HG03432 (cell line): ENCODE data around the gene ASB18.

ENCODE experiments used
- ATAC-seq: cut with Tn5 transposase; IDR thresholded peaks from one replicate; pipeline ENCODE4 v1.9.1; 2021; ENCODE audit warnings: mild to moderate bottlenecking, moderate library complexity; ENCODE audit not compliant: unreplicated experiment

ASB18 gene

DNA sequence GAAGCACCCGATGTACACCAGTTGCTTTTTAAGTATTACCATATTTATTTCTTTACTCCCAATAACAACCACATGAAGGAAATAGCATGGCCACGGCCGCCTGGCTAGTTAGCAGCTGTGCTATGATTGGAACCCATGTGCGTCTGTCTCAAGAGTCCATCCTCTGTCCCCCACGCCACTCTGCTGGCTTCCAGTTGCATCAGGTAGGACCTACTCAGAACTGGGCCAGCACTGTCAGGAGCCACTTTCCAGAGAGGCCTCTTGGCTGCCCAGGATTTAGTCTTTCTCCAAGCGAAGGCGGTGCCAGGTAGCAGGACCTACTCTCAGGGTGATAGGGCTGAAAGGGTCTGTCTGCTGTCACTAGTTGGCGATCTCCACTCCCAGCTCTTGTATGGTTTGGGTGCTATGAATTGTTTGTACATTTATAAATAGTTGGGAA, 22.1 kb downstream of the ASB18 start:
- no peak for ATAC-seq

DNA sequence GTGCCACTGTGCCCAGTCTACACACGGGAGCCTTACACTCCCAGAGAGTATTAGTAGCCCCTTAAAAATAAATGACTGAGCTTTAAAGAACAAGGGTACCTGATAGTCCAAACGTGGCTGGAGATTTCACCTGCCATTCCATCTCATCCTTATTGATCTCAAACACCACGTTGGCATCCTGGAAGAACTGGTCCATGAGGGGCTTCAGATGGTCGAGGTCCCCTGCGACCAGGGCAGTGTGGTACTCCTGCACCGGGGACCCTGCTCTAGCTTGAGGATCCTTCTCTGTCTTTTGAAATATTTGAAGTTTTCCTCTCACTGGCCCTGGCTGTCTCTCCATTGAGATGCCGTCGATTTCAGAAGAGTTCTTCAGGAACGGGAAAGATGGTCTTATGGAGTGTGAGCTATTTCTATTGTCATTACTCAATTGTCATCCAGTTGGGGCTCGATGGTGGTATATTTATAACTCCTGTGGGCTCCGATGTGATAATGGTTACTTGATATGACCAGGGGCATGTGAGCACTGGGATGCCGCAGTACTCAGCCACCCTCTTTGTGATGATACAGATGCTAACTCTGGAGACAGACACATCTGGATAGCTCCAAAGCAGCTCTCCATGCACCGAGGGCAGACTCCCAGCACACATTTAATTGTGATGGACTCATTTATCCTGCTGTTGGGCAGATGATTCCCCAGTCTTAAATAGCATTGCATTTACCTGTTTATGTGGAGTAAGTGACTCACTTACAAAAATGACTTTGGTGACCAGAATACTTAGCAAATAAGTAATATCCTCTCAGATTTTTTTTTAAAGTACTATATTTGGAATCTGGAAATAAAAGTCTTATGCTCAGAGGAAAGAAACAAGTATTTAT, 22.8 kb downstream of the ASB18 start:
- ATAC-seq = no peak

DNA sequence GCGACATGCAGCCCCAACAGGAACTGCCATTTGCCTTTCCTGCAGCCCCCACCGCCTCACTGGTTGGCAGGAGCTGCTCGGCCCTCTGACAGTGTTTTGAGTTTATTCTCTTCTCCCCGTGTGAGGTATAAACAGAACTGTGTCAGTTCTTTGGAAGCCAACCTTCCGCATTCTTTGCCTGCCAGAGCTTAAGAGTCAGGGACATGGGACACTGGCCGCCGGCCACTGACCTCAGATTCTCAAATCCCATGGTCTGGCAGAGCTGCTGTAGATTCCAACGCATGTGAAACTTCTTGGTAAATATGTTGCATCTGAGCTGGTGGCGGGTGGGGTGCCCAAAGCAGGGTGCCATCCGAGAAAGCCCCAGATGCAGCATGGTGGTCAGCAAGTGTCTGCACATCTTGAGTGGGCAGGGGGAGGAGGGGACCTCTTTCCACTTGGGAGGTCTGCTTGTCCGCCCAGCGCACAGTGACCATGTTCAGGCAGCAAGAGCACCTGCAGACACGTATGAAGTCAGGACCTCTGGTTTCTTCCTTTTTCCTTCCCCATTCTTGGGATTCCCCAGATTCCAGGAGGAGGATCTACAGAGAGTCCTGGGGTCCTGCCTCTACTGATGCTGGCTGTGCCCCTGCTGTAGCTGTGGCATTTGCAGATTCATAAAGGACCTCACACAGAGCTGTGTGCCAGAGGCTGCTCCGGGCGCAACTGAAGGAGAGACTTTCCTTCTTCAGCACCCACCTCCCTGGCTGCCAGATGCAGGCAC, 23.8 kb downstream of the ASB18 start:
- ATAC-seq = no peak

DNA sequence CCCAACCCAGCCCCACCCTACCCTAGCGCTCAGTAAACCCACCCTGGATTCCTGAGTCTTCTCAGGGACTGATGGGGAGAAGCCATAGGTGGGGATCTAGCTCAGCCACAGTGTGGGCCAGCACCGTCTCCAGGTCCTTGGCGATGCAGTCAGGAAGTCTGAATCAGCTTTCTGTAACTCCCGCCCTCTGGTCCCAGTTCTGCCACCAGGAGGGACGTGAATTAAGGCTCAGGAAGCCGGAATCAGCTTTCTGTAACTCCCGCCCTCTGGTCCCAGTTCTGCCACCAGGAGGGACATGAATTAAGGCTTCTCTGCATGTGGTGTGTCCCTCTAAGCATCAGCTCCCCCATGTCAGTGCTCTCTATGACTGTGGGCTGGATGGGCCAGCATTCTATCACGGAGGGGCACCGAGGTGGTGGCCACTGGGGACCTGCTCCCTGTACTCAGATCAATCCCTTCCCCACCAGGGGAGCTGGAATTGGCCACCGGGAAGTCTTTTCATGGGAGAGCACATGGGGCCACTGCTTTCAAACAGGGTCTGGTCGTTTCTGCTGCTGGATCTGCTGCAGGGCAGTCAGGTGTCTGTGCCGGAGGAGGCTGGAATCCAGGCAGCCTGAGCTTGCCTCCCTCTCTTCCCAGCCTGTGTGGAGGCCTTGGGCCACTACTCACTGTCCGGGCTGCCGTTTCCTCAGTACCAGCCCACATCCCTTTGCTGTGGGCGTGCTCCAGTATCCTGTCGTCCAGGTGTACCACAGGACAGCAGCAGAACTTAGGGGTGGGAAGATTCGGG, 24.7 kb downstream of the ASB18 start:
- no peak for ATAC-seq

DNA sequence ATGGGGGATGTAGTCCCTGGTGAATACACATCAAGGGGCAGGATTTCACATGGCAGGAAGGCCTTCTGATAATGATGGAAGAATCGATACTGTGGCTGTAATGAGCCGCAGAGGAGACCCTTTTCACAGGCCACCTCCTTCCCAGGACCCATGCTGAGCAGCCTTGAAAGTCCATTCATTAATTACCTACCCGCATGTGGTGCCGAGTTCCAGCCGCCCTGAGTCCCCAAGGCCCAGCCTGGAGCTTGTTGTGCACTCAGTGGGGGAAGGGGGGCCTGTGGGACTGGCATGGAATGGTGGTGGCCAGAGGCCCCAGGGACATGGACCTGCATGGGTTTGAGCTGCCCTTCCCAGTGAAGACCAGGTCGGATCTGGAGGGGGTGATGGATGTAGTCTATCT, 25.5 kb downstream of the ASB18 start:
- ATAC-seq = no peak

DNA sequence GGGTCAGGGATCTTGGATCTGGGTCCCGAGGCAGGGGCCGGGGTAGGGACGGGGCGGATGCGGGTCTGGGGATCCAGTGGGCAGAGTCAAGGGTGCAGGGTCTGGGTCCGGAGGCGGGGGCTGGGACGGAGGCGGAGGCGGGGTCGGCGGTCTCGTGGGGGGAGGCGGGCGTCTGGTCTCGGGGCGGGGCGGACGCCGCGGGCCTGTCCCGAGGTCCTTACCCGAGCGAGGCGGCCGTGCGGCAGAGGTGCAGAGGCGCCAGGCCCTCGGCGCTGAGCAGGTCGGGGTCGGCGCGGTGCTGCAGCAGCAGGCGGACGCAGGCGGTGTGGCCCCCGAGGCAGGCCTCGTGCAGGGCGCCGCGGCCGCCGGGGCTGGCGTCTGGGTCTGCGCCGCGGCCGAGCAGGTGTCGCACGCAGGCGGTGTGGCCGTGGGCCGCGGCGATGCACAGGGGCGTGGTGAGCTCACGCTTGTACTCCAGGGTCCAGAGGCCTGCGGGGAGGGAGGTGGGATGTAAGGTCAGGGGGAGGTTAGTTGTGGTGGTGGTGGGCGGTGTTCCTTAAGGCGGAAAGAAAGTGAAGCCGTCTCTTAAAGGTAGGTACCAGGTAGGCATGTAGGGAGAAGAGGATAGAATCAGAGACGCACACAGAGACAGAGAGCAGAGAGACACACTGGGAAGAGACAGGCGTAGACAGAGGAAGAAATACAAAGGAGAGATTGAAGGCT, 26.6 kb downstream of the ASB18 start:
- no peak for ATAC-seq

DNA sequence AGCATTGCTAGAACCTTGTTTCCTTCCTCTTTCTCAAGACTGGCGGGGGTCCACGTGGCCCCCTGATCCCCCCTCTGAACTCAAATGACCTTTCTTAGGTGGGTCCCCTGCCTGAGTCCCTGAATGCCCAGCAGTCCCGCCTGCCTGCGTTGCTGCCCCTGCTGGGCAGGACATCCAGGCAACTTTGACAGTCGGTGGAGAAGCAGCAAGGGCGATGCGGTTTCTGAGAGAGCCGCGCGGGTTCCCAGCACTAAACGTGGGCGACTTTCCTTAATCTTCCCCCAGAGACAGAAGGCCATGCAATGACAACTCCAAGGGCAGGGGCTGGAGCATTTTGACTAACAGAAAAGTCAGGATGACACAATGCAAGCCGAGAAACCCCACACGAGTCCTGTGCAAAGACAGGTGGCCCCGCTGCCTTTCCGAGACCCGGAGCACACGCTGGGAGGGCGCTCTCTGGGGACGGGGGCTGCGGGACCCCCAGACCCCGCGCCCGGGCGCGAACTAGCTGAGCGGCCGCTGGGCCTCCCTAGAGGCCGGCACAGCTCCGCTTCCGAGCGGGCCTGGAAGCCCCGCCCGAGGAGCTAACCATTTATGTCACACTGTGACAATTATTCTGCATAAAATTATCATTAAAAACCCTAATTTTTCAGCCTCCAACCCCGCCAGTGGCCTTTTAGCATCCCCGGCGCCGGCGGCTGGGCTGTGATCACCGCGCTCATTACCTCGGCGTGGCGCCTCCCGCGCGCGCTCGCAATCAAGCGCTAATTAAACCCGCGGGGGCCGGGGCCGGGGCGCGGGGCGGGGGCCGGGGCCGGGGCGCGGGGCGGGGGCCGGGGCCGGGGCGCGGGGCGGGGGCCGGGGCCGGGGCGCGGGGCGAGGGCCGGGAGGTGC, 27.4 kb downstream of the ASB18 start:
- no peak for ATAC-seq

DNA sequence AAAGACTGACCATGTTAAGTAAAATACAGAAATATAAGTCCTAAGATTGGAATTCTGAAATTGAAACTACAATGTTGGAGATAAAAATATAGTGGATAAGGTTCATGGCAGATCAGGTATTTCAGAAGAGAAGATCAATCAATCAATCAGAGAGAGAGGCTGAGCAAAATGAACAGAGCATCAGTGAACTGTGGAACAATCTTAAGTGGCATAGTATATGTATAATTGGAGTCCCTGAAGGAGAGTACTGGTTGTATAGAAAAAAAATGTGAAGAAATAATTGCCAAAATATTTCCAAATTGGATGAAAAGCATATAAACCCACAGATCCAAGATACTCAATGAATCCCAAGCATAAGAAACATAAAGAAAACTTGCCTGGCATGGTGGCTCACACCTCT, 35.0 kb downstream of the ASB18 start:
- no peak for ATAC-seq

DNA sequence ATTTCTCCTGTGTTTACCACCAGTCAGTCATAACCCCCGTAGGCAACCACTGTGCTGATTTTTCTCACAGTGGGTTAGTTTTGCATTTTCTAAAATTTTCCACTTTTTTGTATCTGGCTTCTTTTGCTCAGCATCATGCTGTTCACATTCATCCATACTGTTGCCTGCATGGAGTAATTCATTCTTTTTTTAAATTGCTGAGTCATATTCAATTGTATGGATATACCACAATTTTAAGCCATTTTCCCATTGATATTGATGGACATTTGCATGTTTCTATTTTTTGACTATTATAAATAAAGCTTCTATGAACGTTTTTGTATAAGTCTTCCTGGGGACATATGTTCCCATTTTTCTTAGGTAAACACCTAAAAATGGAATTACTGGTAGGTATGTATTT, 40.5 kb downstream of the ASB18 start:
- ATAC-seq = no peak

DNA sequence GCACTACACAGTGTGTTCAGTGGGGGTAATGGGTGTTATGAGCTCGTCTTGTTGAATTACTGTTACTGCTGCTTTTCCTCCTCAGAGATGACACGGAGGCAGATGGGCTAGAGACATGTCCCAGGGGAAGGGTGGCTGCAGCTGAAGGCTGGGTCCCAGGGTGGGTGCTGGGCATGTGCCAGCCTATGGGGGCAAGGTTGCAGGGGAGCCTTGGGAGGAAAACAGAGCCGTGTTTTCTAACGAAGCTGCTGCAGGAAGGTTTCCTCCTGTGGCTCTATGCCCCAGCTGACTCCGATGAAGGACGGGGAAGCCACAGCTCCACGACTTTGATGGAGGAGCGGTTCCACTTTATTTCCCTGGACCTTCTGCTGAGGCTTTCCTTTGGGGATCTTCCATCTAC, 42.4 kb downstream of the ASB18 start:
- no peak for ATAC-seq

DNA sequence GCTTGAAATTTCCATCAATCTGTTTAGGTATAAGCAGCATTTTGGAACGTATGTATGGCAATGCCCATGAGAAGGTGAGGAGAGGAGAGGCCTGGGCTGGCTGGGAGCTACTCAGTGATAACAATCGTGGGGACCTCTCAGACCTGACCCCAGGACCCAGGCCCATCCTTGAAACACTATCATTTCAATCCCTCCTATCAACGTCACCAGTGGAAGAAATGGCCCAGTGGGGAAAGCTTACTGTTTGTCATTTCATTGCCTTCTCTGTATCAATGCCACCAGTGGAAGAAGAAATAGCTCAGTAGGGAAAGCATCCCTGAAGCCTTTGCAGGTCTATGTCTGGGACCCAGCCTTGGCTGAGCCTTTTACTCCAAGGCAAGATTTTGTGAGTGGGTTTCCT, 44.8 kb downstream of the ASB18 start:
- no peak for ATAC-seq

DNA sequence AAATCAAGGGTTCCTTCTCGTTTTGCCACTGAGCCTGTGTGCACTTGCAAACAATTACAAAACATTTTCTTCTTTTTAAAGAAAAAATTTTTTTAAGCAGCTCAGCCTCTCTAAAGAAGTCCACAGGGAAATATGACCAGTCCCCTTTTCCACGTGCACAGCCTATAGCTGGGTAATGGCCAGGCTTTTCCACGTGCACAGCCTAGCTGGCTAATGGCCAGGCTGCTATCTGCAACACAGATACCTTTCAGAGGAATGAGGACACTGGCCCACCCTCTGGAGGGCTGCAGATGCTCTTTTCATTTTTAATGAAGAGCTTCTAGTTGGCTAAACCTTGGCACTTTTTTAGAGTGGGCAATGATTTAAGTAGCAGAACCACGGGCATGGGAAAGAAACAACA, 46.3 kb downstream of the ASB18 start:
- ATAC-seq = no peak

DNA sequence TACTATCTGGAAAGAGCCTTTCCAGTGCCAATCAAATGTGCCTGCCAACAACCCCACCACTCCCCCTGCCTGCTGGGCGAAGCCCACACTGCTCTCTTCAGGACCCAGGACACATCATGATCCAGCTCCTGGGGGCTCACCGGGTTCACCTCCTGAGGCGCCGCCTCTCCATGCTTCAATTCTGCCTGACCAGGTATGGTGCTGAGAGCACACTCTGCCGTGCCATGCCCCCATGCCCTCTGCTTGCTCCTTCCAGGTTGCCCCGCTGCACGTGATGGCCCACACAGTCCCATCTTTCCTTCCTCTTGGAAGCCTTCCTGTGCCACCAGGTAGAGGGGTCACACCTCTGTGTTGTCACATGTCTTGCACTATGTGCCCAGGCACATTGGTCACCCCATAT, 47.5 kb downstream of the ASB18 start:
- no peak for ATAC-seq

DNA sequence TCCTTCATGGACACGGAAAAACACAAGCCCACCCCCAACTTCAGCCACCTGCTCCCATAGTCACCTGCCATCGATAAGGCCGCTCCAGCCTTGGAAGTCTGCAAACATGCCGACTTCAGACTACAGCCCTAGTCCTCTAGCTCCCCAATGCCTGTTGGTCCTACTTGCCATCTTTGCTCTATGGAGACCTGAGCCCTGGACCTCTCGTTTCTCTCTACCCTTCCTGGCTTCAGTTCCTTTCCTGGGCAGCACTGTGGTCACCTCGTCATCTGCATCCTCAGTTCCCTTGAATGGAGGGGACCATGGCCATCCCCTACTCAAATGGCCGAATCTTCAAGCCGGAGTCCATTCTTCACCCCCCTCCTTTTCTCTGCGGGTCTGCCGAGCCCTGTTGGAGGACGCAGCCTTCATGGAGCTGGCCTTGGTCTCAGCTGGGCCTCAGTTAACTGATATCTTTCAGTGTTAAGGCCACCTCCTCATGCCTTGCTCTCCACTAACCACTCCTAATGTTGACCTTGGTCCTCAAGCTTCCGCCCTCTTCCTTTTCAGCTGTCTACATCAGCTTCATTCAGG, 48.4 kb downstream of the ASB18 start:
- no peak for ATAC-seq

DNA sequence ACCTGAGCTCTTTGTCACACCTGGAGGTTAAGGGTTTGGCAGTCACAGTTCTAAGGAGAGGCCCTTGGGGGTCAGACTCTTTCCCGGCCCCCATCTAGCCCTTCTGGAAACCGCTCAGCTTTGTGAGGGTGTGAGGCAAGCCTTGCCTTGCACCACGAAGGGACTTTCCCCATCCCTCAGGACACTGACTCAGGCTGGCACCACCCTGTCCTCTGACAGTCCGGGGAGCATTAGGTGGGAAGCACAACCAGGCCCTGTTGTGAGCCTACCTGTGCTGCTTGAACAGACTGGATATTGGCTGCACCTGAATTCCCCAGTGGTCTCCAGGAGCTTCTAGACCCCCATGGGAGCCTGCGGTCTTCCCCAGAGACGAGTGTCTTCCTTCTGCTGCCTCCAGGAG, 49.0 kb downstream of the ASB18 start:
- ATAC-seq = no peak

DNA sequence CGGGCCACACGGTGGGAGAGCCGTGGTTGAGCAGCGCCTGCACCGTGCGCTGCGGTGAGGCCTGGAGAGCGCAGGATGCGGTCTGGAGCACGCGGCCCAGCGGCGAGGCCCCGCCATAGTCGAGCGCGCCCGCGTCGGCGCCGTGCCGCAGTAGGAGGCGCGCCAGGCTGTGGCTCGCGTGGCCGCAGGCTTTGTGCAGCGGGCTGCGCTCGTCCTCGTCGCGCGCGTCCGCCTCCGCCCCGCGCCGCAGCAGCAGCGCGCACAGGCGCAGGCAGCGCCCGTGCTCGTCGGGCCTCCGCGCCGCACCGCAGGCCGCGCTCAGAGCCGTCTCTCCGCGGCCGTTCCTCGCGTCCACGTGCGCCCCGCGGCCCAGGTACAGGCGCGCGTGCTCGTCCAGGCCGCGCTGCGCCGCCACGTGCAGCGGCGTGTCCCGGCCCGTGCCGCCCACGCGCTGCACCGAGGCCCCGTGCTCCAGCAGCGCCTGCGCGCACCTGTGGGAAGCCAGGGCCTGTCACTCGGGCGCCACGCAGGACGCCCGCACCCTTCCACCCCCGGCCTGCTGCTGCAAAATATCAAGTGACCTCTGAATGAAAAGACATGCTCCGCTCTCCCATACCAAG, 49.7 kb downstream of the ASB18 start:
- no peak for ATAC-seq

DNA sequence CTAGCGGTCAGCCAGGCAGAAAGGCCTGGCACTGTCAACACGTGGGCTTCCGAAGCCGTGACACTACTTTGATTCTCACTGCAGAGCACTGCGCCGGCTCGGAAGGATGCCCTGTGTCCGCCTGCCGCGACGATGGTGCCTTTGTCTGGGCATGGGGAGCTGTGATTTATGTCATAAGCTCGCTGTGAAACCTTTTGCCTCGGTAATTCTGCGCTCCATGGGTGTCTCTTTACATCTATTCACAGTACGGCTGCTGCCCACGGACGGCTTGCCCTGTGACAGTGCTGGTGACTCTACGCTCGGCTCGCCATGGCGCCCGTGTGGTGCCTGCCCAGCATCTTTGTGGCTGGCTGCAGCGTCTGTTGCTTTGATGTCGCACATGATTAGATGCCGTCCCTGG, 52.9 kb downstream of the ASB18 start:
- no peak for ATAC-seq

DNA sequence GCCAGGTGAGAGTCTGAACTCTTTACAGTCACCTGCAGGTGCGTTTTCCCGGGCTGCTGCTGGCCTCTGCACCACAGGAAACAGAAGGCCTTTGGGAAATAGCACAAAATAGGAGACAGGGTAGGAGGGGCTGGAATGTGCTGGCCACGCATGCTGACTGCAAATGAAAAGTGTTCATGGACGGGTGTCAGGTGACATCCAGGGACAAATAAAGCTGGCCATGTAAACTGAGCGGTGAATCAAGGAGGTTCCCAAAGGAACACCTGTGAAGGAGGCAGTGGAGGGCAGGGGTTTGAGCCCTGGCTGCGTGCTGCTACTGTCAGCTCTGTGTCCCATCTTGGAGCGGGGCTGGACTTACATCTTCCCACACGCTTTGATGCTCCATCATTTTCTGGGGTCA, 53.7 kb downstream of the ASB18 start:
- ATAC-seq = no peak

DNA sequence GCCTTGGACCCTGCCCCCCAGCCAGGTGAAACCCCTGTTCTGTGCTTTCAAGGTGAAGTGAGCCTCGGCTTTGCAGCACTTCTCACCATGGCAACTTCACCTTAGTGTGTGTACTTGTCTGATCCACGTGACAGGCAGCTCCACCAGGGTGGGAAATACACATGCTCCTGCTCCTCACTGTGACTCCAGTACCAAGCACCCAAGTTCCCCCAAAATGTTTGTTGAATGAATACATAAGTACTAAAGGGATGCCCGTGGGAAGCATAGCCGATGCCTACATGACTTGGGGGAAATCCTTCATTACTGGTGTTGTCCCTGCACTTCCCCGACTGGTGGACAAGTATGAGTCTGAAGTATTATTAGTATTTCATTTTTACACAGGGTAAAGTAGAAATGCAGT, 54.2 kb downstream of the ASB18 start:
- ATAC-seq = no peak
